Mesothelial cell of epicardium (in vitro differentiated cells): ENCODE measurements around the gene MYH10. TPM values are rescaled to one million over a fixed set of nuclear protein-coding genes. Genes with fewer than 3 reads are reported as not detected.

Experiments used
- DNase-seq, 2 experiments: peaks; one replicate each; pipeline ENCODE4 v3.0.0; 2021; ENCODE audit warnings: low spot score in 2 of 2; ENCODE audit not compliant: unreplicated experiment in 2 of 2
- H3K27ac Mint-ChIP-seq: 2 replicates; pipeline ENCODE4 v1.8.0; 2021; ENCODE audit warnings: mixed read lengths
- H3K27me3 Mint-ChIP-seq: 2 replicates; pipeline ENCODE4 v1.8.0; 2021; ENCODE audit warnings: low read depth, mixed read lengths
- H3K36me3 Mint-ChIP-seq: 2 replicates; pipeline ENCODE4 v1.8.0; 2021; ENCODE audit warnings: mixed read lengths
- H3K4me1 Mint-ChIP-seq: 2 replicates; pipeline ENCODE4 v1.8.0; 2021; ENCODE audit warnings: mixed read lengths
- H3K4me3 Mint-ChIP-seq: 2 replicates; pipeline ENCODE4 v1.8.0; 2021; ENCODE audit warnings: mild to moderate bottlenecking, moderate library complexity, mixed read lengths
- H3K9me3 Mint-ChIP-seq: 2 replicates; pipeline ENCODE4 v1.8.0; 2021; ENCODE audit warnings: mixed read lengths
- CTCF ChIP-seq: fragments of 200-600 bp; sonication (generic); IDR thresholded peaks from one replicate; pipeline ENCODE4 v1.5.0; 2021; ENCODE audit warnings: antibody characterized with exemption; ENCODE audit not compliant: unreplicated experiment
- total RNA-seq: library from RNA; stranded (reverse); gene quantifications from 3 replicates; pipeline ENCODE4 v1.2.1, GENCODE V29; 2021

The MYH10 gene
- total RNA-seq, 1 donor from 2014 or later = 328 TPM

GRCh38 chr17:8477171-8477570 lies 153.4 kb downstream of the MYH10 start:
- Mint-ChIP-seq H3K4me1 (no peaks in the 10 kb centered on the region), H3K4me3 (no peak overlapping the region), H3K36me3 (peaks cover 53% of the 10 kb centered on the region), H3K9me3 (no peaks in the 10 kb centered on the region), H3K27ac (no peak overlapping the region), H3K27me3 (no peaks in the 10 kb centered on the region)
- no peak for DNase-seq
- TF ChIP-seq CTCF = no peak

DNA sequence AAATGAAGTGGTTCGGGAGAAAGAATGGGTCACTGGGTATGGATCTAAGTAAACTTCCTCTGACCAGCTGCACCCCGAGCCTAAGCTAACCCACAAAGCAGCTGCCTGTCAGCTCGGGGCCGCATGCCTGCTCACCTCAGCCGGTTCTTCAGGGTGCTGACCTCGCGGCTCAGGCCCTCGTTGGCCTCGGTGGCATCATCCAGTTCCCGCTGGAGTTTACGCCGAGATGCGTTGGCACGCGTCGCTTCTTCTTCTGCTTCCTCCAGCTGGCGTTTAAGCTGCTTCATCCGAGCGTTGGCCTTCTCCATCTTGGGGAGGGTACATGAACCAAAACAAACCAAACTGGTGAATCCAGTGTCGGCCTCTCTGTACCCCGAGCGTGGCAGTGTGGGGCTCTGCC lies 153.8 kb downstream of the MYH10 start:
- no peak for TF ChIP-seq CTCF
- H3K27me3 Mint-ChIP-seq = no peaks in the 10 kb centered on the region
- DNase-seq = no peak
- no peak overlapping the region for H3K27ac Mint-ChIP-seq
- H3K9me3 Mint-ChIP-seq = no peaks in the 10 kb centered on the region
- H3K36me3 Mint-ChIP-seq = peaks cover 50% of the 10 kb centered on the region
- H3K4me1 Mint-ChIP-seq = no peaks in the 10 kb centered on the region
- H3K4me3 Mint-ChIP-seq = no peak overlapping the region

- peaks cover 46% of the 10 kb centered on the region for H3K36me3 Mint-ChIP-seq
Measured at GRCh38 chr17:8475781-8476180, 154.7 kb downstream of the MYH10 start.

DNA sequence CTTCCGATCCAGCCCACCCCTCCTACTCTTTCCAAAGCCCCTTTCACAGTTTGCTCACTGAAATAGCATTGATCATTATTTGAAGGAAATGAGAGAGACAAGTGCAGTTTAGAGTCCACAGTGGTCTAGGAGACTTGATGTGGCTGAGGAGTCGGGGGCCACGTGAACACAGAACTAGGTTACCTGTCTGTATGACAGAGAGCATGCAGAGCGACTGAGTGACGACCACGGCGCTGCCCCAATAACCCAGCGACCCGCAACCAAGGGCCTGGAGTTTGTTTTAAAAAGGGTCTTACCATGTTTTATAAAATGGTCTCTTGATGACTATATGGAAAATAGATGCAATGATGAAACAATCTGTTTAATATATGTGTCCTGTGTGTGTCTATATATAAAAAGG lies 155.3 kb downstream of the MYH10 start:
- no peak overlapping the region for H3K4me3 Mint-ChIP-seq
- peak overlapping the region; percentile 3 for H3K27ac Mint-ChIP-seq
- no peaks in the 10 kb centered on the region for H3K4me1 Mint-ChIP-seq
- no peaks in the 10 kb centered on the region for H3K9me3 Mint-ChIP-seq
- TF ChIP-seq CTCF = no peak
- no peak for DNase-seq
- H3K27me3 Mint-ChIP-seq = no peaks in the 10 kb centered on the region
- H3K36me3 Mint-ChIP-seq = peaks cover 43% of the 10 kb centered on the region

More at GRCh38 chr17:8475781-8476180, 154.7 kb downstream of the MYH10 start:
- no peak for DNase-seq
- Mint-ChIP-seq H3K4me3 (no peak overlapping the region), H3K9me3 (no peaks in the 10 kb centered on the region), H3K27me3 (no peaks in the 10 kb centered on the region), H3K4me1 (no peaks in the 10 kb centered on the region), H3K27ac (no peak overlapping the region)
- TF ChIP-seq CTCF = no peak

DNA sequence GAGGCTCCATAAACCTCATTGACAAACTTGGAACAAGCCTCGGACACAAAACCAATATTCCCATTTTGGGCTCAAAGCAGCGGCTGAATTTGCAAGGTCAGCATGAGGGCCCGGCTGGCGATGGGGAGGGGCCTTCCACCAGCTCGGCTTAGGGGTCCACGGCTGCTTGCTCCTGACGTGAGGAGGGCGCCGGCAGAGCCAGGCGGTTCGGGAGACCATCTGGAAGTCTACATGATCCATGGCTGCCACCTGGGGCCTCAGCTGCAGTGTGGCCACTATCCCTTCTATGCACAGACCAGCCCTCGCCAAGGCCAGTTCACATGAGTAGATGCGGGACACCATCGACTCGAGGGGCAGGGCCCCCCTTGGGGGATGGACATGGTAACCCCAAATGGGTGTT lies 155.7 kb downstream of the MYH10 start:
- Mint-ChIP-seq H3K27ac (peak overlapping the region; percentile 3), H3K36me3 (peaks cover 41% of the 10 kb centered on the region), H3K4me3 (no peak overlapping the region), H3K4me1 (no peaks in the 10 kb centered on the region), H3K27me3 (no peaks in the 10 kb centered on the region), H3K9me3 (no peaks in the 10 kb centered on the region)
- no peak for TF ChIP-seq CTCF
- DNase-seq = no peak

DNA sequence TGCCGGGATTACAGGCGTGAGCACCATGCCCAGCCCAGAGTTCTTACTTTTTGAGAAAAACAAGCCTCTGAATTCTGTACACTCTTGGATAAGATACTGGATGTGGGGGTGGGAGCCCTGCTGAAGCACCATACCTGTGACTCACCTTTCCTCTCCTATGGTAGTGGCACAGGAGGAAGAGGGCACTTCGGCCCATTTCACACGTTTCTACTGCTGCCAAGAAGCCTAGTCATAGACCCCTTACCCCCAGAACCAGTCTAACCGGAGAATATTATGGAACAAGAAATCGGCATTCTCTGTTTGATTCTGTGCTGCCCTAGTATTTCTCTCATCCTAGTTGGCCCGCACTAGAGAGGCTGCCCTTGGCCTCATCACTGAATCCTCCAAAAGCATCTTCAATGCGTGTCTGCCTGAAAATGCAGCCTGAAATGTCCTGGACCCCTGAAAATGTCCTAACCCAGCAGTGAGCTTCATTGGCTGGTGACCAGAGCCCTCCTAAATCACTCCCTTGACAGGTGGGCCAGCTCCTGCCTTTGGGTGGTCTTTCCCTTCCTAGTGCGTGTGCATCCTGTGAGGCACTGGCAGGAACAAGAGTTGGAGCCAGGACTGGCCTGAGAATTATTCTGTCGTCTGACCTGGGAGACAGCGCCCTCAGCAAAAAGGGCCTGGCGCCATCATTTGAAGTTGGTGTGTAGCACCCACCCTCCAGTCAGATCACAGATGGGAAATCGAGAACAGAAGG lies 156.9 kb downstream of the MYH10 start:
- H3K4me1 Mint-ChIP-seq = no peaks in the 10 kb centered on the region
- no peak overlapping the region for H3K27ac Mint-ChIP-seq
- no peak for DNase-seq
- H3K36me3 Mint-ChIP-seq = peaks cover 34% of the 10 kb centered on the region
- H3K9me3 Mint-ChIP-seq = no peaks in the 10 kb centered on the region
- H3K27me3 Mint-ChIP-seq = no peaks in the 10 kb centered on the region
- no peak for TF ChIP-seq CTCF
- H3K4me3 Mint-ChIP-seq = no peak overlapping the region
